ENCODE measurements around the gene ATP5ME.
"Not testable (repeated sequence)": the region's sequence is repeated elsewhere in the genome, so short reads cannot be mapped to it uniquely, and the experiment has no call there.

ATP5ME gene

DNA sequence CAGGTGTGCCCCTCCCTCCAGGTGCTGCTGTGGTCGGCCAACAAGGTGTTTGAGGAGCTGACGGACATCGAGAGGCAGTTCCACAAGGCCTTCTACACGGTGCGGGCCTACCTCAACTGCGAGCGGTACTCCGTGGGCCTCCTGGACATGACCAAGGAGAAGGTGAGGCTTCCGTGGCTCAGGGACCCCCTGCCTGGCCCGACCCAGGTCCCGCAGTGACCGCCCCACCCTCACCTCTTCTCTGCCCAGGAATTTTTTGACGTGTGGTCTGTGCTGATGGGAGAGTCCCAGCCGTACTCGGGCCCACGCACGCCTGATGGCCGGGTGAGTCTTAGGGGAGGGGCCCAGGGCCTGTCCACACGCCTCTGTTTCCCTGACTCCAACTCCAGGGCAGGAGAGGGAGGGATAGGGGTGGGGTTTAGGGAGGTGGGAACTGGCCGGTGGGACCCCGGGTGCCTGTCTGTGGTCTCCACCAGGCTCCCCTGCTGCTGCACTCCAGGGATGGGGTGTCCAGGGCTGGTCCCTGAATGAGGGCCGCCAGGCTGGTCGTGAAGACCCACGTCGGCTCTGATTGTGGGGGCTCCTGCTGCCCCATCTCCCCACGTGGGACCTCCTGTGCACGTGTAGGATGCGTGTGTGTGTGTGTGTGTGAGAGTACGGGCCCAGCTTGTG, 20.1 kb downstream of the ATP5ME start:
- no peak for DNase-seq

DNA sequence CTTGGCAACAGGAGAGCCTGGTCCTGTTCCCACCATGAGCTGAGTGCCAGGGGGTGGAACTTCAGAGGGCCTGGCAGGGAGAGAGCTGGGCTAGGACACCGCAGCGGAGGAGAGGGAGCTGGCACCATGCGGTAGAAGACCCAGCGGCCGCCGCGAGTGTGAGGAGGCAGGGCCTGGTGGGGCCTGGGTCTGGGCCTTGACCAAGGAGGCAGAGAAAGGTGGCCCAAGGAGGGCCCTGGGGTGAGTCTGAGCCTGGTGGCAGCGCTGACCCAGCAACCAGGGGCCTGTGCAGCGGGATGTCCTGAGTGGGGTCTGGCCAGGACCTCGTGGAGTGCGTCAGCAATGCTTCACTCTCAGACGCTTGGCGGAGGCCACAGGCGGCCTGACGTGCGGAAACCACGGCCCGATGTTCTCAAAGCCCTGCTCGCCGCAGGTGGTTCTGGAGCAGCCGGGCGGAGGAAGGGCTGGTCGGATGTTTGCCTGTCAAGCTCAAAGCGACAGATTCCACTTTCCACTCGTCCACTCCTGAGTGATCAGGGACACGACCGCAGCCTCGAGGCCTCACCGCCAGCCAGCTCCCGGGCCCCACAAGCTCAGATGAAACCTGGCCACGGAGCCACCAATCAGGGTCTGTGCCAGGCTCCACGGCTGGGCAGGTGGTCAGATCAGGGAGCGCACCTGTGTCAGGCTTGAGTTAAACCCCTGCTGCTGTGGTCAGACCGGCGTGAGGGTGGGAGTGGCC, 20.8 kb downstream of the ATP5ME start:
- DNase-seq, result no peak

DNA sequence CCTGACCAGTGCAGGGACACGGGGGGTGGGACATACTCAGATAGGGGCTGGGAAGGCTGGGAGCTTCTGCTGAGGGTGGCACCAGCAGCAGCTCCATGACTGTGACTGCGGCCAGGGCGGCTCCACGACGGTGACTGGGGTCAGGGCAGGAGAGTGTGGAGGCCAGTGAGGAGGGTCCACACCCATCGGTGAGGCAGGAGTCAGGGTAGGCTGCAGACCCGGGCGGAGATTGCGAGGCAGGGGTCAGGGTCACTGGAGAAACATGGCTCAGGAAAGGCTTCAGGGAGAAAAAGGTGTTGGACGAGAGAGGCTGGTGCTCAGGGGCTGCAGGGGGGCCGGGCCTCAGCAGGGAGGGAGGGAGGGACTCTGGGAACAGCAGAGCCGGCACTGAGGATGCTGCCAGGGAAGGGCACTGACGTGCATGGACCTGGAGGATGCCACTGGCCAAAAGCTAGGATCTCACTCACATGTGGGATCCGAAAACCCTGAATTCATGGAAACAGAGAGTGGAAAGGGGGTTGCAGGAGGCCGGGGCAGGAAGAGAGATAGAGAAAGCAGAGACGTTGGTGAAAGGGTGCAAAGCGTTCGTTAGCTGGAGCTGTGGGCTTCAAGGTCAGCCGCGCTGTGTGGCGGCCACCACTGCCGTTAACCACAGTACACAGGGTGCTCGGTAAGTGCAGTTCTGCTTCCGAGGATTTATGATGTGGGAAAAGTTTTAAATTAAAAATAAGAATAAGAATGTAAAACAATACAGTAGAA, 22.0 kb downstream of the ATP5ME start:
- DNase-seq, result no peak

DNA sequence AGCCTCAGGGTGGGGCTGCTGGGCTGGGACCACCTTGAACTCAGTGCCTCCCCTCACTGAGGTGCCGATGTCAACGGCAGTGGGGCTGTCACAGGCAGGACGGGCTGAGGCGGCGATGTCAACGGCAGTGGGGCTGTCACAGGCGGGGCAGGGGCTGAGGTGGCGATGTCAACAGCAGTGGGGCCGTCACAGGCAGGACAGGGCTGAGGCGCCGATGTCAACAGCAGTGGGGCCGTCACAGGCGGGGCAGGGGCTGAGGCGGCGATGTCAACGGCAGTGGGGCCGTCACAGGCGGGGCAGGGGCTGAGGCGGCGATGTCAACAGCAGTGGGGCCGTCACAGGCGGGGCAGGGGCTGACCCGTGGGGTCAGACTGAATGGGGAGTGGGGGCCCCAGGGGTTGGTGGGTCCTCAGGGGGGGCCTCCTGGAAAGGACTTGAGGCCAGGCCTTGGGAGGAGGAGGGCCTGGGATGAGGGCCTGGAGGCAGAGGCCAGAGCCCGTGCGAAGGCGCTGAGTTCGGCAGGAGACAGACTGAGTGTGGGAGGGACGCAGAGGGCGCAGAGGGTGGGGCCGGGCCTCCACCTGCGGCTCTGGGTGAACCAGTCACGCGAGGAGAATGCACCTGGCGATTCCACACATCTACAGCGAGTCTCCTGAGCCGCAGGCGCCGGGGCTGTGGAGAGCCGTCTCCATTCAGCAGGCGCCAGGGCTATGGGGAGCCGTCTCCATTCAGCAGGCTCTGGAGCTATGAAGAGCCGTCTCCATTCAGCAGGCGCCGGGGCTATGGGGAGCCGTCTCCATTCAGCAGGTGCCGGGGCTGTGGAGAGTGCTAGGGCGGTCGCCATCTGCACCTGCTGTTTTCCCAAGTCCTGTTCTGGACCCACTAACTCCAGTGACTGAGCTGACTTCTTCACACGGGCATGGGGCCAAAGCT, 22.9 kb downstream of the ATP5ME start:
- no peak for DNase-seq

DNA sequence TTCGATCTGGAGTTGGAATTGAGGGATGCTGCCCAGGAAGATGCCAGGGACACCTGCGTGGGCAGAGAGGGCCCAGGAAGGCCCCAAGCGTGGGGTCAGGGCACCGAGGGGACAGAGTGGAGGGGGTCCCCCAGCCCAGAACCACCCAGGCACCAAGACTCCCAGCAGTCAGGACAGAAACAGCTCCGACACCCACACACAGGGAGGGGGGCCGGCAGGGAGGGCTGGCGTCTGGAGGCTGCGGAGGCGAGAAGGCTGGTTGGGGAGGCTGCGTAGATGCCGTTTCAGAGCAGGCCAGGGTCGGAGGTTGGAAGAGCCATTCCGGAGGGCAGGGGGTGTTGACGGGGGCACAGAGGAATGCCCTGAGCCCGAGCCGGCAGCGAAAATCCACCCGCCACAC, 23.6 kb downstream of the ATP5ME start:
- DNase-seq, result no peak

DNA sequence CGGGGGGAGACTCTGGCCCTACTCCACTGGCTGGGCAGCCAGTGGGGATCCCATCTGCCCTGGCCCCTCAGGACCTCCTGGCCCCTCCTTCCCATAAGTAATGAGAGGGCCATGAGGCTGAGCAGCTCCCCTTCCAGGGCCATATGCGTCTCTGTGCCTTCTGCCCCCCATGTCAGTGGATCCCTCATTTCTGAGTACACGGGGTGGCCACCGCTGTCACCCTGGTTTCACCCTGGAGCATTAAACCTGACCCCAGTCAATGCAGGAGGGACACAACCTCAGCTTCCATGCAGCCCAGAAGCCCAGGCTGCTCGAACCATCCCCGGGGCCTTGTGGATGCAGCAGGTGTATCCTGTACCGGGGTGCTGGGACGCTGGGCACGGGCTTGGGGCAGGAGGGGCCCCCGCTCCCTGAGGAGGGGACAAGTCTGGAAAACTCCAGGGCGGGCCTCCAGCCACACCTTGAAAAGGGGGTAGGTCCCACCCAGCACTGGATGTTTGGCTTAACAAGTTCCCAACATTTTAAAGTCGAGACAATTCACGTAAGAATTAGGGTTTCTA, 24.2 kb downstream of the ATP5ME start:
- no peak for DNase-seq

DNA sequence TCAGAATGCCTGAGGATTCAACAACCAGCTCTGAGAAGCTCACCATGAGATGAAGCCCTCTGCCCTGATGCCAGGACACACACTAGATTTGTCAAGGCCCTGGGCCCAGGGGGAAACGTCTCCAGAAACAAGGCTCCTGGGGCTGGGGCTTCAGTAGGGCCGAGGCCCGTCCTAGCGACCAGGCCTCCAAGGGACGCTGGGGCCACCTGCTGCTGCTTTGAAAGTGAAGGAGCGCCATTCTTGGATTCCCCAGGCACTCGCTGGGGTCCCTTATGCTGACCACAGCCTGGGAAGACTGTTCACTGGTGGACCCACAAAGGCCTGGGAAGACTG, 24.8 kb downstream of the ATP5ME start:
- no peak for DNase-seq

DNA sequence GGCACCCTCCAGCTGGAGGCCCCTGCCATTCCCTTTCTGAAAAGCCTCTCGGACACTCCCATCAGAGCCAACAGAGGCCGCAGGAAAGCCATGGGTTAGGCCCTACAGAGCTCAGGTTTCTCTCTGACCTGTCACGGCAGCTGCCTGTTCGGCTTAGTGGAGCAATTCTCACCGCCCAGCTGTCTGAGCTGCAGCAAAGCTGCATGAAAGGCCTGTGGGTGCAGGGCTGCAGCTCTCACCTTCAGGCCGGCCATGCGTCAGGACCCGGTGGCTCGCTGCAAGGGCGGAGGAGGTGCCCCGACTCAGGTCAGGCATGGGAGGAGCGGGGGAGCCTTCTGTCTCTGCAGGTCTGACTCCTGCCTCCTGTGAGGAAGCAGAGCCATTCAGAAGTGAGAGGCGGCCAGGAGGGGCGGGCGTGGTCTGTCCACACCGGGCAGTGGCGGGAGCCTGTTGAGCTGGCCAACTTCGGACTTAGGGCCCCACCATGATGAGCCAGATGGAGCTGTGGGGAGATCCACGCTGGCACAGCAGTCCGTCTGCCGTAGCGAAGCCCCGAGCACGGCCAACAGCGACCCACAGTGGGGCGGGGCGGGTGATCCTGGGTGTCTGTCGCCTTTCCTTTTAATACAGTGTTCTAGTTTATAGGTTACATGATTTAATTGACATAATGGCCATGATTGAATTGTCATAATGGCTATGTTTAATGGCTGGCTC, 25.3 kb downstream of the ATP5ME start:
- no peak for DNase-seq

DNA sequence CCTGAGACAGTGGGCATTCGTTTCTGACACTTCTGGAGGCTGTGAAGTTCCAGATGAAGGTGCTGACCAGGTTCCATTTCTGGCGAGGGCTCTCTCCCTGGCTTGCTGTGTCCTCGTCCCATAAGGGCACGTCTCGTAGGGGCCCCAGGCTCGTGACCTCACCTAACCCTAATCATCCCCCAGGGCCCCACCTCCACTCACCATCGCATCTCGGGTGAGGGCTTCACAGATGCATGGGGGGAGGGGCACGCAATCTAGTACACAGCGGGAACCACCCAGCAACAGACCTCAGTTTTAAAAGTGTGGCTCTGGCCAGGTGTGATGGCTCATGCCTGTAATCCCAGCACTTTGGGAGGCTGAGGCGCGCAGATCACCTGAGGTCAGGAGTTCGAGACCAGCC, 26.6 kb downstream of the ATP5ME start:
- no peak for DNase-seq

DNA sequence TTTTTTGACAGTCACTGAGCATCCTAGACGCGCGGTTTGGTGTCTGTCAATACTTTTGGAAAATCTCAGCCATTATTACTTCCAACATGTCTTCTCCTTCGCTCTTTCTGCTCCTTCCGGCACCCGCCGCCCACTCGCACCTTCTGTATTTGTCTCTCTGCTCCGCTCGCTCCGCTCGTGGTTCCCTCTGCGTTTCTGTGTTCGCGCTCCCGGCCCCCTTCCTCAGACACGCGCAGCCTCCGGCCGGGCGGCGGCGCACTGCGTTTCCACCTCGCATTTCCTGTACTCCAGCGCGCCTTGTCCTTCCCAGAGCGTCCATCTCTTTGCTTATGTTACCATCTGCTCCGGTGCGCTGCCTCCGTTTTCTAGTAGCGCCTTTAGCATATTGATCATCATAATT, 27.6 kb downstream of the ATP5ME start:
- DNase-seq, result no peak

DNA sequence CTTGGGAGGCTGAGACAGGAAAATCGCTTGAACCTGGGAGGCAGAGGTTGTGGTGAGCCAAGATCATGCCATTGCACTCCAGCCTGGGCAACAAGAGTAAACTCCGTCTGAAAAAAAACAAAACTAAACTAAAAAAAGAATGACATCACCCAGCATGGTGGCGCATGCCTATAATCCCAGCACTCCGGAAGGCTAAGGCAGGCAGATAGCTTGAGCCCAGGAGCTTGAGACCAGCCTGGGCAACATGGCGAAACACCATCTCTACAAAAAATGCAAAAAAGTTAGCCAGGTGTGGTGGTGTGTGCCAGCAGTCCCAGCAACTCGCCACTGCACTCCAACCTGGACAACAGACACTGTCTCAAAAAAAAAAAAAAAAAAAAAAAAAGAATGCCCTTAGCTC, 31.7 kb downstream of the ATP5ME start:
- not testable (repeated sequence) for DNase-seq

DNA sequence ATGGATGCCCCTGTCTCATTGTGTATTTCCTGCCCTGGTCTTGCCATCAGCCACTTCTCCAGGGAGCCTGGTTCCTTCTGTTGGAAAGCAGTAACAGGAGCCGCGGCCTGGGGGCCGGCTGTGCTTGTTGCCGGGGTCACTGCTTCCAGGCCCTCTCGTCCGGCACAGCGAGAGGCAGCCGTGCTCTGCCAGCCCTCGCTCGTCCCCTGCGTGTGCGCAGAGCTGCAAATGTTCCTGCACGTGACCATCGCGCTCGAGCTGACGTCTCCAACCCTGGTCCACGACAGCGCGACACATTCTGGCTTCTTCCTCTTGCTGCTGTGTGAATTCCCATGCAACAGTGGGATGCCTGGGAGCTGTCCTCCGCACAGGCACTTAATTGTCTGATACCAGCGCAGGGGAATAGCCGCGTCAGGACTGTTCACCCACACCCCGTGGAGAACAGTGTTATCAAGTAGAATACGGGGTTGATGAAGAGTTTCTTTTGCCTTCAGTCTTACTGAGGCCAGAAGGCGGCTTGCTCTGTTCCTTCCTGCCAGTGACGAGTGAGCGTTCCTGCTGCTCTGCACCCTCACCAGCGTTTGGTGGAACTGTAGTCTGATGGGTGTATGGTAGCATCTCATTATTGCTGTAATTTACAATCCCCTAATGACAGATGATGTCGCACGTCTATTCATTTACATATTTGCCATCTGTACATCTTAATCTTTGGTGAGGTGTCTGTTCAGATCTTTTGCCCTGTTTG, 36.4 kb downstream of the ATP5ME start:
- peak in 1 of 2 experiments; percentile 31 for DNase-seq

DNA sequence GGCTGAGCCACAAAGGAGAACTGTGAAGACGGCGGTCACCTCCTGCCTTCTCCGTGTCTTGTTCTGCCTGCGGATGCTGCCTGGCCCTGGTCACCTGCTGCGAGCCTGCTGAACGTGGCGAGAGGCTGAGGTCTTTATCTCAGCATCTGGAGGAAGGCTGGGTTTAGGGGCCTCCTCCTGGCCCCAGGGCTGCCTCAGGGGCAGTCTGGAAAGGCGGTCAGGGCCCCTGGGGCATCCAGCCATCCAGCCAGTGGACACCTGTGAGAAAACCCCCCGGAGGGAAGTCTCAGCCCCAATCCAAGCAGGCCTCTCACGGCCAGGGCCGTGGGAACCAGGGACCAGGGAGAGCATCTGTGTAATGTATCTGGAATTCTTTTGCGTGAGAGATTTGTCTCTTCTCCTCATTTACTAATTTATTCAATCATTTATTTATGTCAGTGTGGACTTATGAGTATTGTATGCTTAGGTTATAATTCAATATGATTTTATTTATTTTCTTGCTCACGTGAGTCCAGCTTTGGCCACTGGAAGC, 37.4 kb downstream of the ATP5ME start:
- no peak for DNase-seq

DNA sequence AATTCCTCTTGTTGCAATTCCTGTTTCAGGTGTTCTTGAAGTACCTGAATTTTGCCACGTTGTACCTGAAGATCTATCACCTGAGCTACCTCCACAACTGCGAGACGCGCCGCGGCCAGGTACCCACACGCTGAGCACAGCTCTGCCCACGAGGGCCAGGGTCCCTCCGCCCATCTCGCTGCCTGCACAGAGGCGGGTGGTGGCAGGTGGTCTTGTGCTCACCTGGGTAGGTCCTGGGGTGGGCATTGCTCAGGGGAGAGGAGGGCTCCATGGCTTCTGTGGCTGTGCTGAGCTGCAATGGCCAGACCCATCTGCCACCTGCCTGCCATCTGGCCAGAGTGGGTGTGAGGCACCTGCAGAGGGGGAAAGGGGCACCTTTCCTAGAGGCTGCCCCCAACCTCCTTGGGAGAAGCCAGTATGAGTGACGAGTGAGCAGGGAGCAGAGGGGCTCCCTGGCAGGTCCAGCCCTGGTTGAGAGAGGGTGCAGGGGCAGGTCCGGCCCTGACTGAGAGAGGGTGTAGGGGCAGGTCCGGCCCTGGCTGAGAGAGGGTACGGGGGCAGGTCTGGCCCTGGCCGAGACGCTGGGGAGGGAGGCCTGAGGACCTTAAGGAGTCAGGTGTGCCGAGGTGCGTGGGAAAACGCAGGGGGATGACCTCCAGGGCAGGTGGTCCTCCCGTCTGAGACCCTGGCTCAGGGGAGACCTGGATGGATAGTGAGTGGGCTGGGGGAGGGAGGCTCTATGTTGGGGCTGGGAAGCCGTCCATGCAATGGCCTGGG, 38.0 kb downstream of the ATP5ME start:
- no peak for DNase-seq

DNA sequence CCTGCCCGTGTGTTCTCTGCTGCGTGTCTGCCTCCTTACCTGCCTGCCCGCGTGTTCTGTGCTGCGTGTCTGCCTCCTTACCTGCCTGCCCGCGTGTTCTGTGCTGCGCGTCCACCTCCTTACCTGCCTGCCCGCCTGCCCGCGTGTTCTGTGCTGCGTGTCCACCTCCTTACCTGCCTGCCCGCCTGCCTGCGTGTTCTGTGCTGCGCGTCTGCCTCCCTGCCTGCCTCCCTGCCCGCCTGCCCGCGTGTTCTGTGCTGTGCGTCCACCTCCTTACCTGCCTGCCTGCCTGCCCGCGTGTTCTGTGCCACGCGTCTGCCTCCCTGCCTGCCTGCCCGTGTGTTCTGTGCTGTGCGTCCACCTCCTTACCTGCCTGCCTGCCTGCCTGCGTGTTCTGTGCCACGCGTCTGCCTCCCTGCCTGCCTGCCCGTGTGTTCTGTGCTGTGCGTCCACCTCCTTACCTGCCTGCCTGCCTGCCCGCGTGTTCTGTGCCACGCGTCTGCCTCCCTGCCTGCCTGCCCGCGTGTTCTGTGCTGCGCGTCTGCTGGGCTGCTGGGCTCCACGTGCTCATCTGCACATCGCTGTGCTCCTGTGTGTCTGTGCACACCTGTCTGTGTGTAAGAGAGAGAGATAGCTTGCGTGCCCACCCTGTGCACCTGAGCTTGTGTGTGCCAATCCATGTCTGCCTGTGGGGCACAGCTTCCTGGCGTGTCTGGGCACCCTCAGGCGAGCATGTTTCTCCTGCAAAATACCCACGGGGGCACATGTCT, 38.8 kb downstream of the ATP5ME start:
- DNase-seq, result not testable (repeated sequence)

DNA sequence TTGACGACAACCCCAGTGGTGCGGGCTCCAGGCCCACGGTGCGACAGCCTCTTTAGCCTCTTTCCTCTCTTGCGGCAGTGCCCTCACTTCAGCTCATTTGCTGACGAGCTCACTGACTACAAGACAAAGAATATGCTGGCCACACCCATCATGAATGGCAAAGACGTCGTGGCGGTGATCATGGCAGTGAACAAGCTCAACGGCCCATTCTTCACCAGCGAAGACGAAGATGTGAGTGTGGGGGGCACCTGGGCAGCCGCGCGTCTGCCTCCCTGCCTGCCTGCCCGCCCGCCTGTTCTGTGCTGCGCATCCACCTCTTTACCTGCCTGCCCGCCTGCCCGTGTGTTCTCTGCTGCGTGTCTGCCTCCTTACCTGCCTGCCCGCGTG, 39.5 kb downstream of the ATP5ME start:
- DNase-seq, result no peak

DNA sequence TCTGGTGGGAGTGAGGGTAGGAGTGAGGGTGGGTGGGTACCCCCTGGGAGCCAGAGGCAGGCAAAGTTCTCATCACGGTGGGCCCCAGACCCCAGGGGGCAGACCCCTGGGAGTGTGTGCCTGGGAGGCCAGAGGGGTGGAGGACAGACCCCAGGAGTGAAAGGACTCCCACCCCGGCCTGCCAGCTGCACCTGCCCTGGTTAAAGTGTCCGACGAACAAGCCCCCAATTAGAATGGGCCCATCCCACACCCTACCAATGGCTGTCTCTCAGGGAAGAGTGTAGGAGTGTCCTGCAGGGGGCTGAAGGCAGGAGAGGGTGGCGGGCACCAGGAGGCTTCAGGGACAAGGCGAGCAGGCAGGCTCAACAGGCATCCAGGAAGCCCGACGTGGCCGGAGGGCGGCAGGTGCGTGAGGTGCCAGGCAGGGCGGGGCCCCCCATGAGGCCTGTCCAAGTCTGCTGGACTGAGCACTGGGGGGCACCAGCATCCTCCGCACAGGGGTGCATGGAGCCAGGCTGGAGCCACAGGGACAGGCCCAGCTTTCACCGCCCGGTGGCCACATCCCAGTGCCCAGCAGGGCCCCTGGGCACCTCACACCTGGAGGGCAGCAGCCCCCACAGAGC, 40.0 kb downstream of the ATP5ME start:
- DNase-seq, result no peak

DNA sequence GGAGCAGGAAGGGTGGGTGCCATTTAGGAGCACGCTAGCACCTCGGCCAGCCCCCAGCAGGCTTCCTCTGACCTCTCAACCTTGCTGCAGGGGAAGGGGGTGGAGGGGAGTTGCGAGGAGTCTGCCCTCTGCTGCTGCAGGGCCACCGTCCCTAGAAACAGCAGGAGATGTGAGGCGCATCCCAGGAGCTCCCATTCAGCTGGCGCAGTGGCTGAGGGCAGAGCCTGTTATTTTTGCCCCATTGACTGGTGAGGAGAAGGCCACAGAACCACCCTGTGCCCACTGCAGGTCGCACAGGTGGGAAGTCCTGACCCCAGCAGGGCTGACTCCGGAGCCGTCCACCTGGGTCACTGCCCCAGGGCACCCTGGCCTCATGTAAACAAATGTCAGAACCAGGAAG, 40.7 kb downstream of the ATP5ME start:
- no peak for DNase-seq

DNA sequence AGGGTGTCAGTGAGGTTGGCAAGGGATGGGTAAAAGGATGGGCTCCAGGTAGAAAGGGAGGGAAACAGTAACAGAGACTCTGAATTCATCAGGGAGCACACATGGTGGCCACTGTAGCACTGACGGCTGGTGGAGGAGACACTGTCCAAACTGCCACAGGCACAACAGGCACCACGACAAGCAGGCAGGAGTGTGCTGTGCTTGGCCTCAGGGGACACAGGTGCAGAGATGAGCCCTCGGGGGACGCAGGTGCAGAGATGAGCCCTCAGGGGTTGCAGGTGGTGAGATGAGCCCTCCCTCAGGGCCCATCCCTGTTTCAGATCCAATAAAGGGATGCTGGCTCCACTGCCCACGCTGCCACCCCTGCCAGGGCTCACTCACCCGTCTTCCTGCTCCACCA, 41.1 kb downstream of the ATP5ME start:
- no peak for DNase-seq
